Omental fat pad (tissue), 4 donors: ENCODE results near the gene MOCS1. TPM values are rescaled to one million over a fixed set of nuclear protein-coding genes. Genes with fewer than 3 reads are reported as not detected.

Experiments
- ATAC-seq: fragments of 150-250 bp; one replicate; pipeline ENCODE4 v1.9.1; 2016; ENCODE audit warnings: mild to moderate bottlenecking, moderate library complexity; ENCODE audit not compliant: low FRiP score
- DNase-seq: peaks from one replicate; pipeline ENCODE4 v3.0.0-alpha.2; 2019; ENCODE audit warnings: low spot score
- CTCF ChIP-seq, 3 donors: fragments of 450-650 bp; IDR thresholded peaks; one replicate each; pipeline ENCODE4 v1.5.1; 2016 to 2017; ENCODE audit warnings: antibody characterized with exemption in 3 of 3, mild to moderate bottlenecking in 3 of 3, moderate library complexity in 2 of 3
- total RNA-seq, 4 donors: library from RNA; depleted of rRNA; stranded (reverse); fragments of >200 nt; gene quantifications; one replicate each; pipeline ENCODE4 v1.1.0, GENCODE V29; 2016

MOCS1 gene
- total RNA-seq, 4 donors from 2014 or later: 55.1 to 90.1 (median 62.6) TPM

- no peak for TF ChIP-seq CTCF (IDR thresholded peaks at IDR 0.05)
- no peak for DNase-seq
- ATAC-seq: no peak
Observed at GRCh38 chr6:39891353-39891752, 42.9 kb downstream of the MOCS1 start.

GRCh38 chr6:39889229-39889628 lies 45.0 kb downstream of the MOCS1 start:
- TF ChIP-seq CTCF (IDR thresholded peaks at IDR 0.05): no peak
- DNase-seq (no peak), ATAC-seq (no peak)

GRCh38 chr6:39887692-39888450 lies 46.4 kb downstream of the MOCS1 start:
- TF ChIP-seq CTCF (IDR thresholded peaks at IDR 0.05): no peak
- ATAC-seq (peak; percentile 91), DNase-seq (peak; percentile 26)

- DNase-seq (no peak), ATAC-seq (no peak)
- no peak for TF ChIP-seq CTCF (IDR thresholded peaks at IDR 0.05)
Observed at GRCh38 chr6:39886871-39887270, 47.4 kb downstream of the MOCS1 start.

DNA sequence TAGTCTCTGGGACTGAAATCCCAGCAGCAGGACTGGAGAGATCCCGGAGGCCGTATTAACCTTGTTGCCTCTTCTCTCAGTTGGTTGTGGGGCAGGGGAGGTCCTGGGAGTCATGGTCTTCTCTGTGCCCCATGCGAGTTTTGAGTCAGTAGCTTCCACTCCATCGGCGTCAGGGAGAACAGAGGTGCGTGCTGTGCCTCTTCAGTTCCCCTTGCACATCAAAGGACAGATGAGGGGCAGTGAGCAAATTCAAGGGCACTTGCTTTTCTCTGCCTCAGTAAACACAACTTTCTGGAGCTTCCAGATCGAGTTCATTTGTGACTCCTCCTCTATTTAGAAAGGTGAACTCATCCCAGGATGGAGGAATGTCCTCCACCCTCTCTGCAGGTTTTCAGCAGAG lies 48.6 kb downstream of the MOCS1 start:
- TF ChIP-seq CTCF (IDR thresholded peaks at IDR 0.05): no peak
- DNase-seq: no peak
- ATAC-seq: no peak

DNA sequence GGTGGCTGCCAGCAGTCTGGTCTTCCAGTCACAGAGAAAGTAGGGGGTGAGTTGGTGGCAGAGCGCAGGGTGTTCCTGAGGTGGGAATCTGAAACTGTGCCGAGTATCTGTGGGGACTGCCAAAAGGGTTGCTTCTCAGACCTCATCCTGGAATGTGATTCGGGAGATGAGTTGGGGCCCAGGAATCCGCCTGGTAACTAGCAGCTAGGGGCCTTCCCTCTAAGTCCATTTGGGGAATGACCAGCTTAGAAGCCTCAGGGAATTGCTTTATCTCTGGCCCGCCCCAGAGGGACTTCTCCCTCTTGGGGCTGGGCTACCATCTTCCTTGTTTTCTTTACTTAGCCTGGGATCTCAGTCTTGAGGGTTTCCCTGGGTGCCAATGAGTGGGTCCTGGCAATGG lies 49.6 kb downstream of the MOCS1 start:
- no peak for ATAC-seq
- no peak for TF ChIP-seq CTCF (IDR thresholded peaks at IDR 0.05)
- DNase-seq: no peak

DNA sequence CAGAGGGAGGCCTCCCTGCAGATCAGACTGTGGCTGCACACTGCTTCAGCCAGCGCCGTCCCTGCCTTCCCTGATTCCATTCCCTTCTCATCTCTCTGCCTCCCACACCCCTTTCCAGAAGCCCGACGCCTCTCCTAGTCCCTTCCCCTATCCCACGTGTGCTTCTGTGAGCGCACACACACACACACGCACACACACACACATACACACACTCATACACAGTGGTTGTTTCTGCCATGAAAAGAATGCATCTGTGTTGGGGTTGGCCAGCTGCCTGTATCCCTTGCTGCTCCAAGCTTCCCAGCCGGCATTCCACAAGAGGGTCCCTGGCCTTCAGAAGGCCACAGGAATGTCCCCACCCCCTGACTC lies 51.7 kb downstream of the MOCS1 start:
- ATAC-seq (no peak), DNase-seq (no peak)
- TF ChIP-seq CTCF (IDR thresholded peaks at IDR 0.05): no peak
